ENCODE measurements around the gene FOXA1. TPM values are rescaled to one million over a fixed set of nuclear protein-coding genes. Genes with fewer than 3 reads are reported as not detected.

FOXA1 gene
- total and polyA plus RNA-seq, 2 donors (not counting 1 experiment from before 2014, with no cell fraction given) = not detected

GRCh38 chr14:37580146-37580545, 14.9 kb downstream of the FOXA1 start:
- no peak for TF ChIP-seq CTCF (IDR thresholded peaks at IDR 0.05)
- no peak for TF ChIP-seq EZH2 (IDR thresholded peaks at IDR 0.05; ENCODE audit: borderline replicate concordance, insufficient read depth, low read depth, low read length, poor library complexity, severe bottlenecking)
- Histone ChIP-seq H4K20me1 (ENCODE audit: control insufficient read depth, insufficient read depth, low read length, poor library complexity, severe bottlenecking) (no peaks in the 10 kb centered on the region), H3K4me3 (ENCODE audit: control extremely low read depth in 1 of 5, extremely low read depth in 1 of 5, insufficient read depth in 1 of 5, low read depth in 2 of 5, low read length in 4 of 5) (no peak overlapping the region), H2AFZ (ENCODE audit: insufficient read depth, low read depth, low read length, poor library complexity, severe bottlenecking) (no peak overlapping the region), H3K27me3 (replicated peaks in 1 of 4; ENCODE audit: control extremely low read depth in 1 of 4, control insufficient read depth in 3 of 4, insufficient read depth in 4 of 4, low read length in 3 of 4) (peaks cover 0 to 12% (median 3%) of the 10 kb centered on the region in 4 experiments), H3K4me1 (ENCODE audit: control insufficient read depth in 2 of 2, insufficient read depth in 2 of 2, low read length in 2 of 2) (no peaks in the 10 kb centered on the region), H3K36me3 (replicated peaks in 1 of 2; ENCODE audit: control extremely low read depth in 1 of 2, control insufficient read depth in 1 of 2, extremely low read depth in 1 of 2, insufficient read depth in 2 of 2, low read length in 1 of 2) (no peaks in the 10 kb centered on the region), H3K9ac (ENCODE audit: low read length) (no peak overlapping the region), H3K4me2 (replicated peaks; ENCODE audit: low read depth, low read length, poor library complexity, severe bottlenecking) (no peak overlapping the region), H3K9me3 (ENCODE audit: control extremely low read depth in 1 of 3, control insufficient read depth in 2 of 3, insufficient read depth in 1 of 3, low read length in 2 of 3) (peaks cover 0 to 18% (median 0%) of the 10 kb centered on the region in 3 donors), H3K27ac (ENCODE audit: low read length in 2 of 2) (no peak overlapping the region), H3K79me2 (ENCODE audit: control insufficient read depth, insufficient read depth, low read length) (no peaks in the 10 kb centered on the region)
- Mint-ChIP-seq H3K27me3 (peaks cover 18% of the 10 kb centered on the region), H3K9me3 (ENCODE audit: insufficient read depth) (no peaks in the 10 kb centered on the region), H3K4me1 (no peaks in the 10 kb centered on the region), H3K4me3 (no peak overlapping the region), H3K27ac (no peak overlapping the region)
- POLR2A ChIA-PET = no interaction called here
- DNase-seq (no peak), ATAC-seq (ENCODE audit: low read depth) (no peak)
- 100% methylated on average over 1 of the region's 2 CpGs for WGBS (ENCODE audit: insufficient coverage)
- intact Hi-C loops (cut with micrococcal nuclease) = no loop called here
- CTCF ChIA-PET = no interaction called here

- no peak overlapping the region for H2AFZ ChIP-seq (ENCODE audit: insufficient read depth, low read depth, low read length, poor library complexity, severe bottlenecking)
- H4K20me1 ChIP-seq (ENCODE audit: control insufficient read depth, insufficient read depth, low read length, poor library complexity, severe bottlenecking) = no peaks in the 10 kb centered on the region
- H3K27ac Mint-ChIP-seq = no peak overlapping the region
- no peak overlapping the region for H3K4me3 Mint-ChIP-seq
- no peak overlapping the region for H3K4me3 ChIP-seq (ENCODE audit: control extremely low read depth in 1 of 5, extremely low read depth in 1 of 5, insufficient read depth in 1 of 5, low read depth in 2 of 5, low read length in 4 of 5)
- CTCF ChIA-PET = no interaction called here
- POLR2A ChIA-PET = no interaction called here
- TF ChIP-seq EZH2 (IDR thresholded peaks at IDR 0.05; ENCODE audit: borderline replicate concordance, insufficient read depth, low read depth, low read length, poor library complexity, severe bottlenecking) (no peak), CTCF (IDR thresholded peaks at IDR 0.05) (no peak)
- H3K4me2 ChIP-seq (replicated peaks; ENCODE audit: low read depth, low read length, poor library complexity, severe bottlenecking) = no peak overlapping the region
- H3K27me3 ChIP-seq (replicated peaks in 1 of 4; ENCODE audit: control extremely low read depth in 1 of 4, control insufficient read depth in 3 of 4, insufficient read depth in 4 of 4, low read length in 3 of 4) = peaks cover 0 to 5% (median 2%) of the 10 kb centered on the region in 4 experiments
- peaks cover 18% of the 10 kb centered on the region for H3K27me3 Mint-ChIP-seq
- H3K36me3 ChIP-seq (replicated peaks in 1 of 2; ENCODE audit: control extremely low read depth in 1 of 2, control insufficient read depth in 1 of 2, extremely low read depth in 1 of 2, insufficient read depth in 2 of 2, low read length in 1 of 2) = no peaks in the 10 kb centered on the region
- H3K9ac ChIP-seq (ENCODE audit: low read length) = no peak overlapping the region
- 74% methylated on average over 7 of the region's 9 CpGs for WGBS (ENCODE audit: insufficient coverage)
- H3K79me2 ChIP-seq (ENCODE audit: control insufficient read depth, insufficient read depth, low read length) = no peaks in the 10 kb centered on the region
- H3K9me3 Mint-ChIP-seq (ENCODE audit: insufficient read depth) = no peaks in the 10 kb centered on the region
- peaks cover 0 to 9% (median 0%) of the 10 kb centered on the region in 3 donors for H3K9me3 ChIP-seq (ENCODE audit: control extremely low read depth in 1 of 3, control insufficient read depth in 2 of 3, insufficient read depth in 1 of 3, low read length in 2 of 3)
- H3K4me1 ChIP-seq (ENCODE audit: control insufficient read depth in 2 of 2, insufficient read depth in 2 of 2, low read length in 2 of 2) = no peaks in the 10 kb centered on the region
- no peaks in the 10 kb centered on the region for H3K4me1 Mint-ChIP-seq
- ATAC-seq (ENCODE audit: low read depth) (no peak), DNase-seq (no peak)
- intact Hi-C loops (cut with micrococcal nuclease) = no loop called here
- no peak overlapping the region for H3K27ac ChIP-seq (ENCODE audit: low read length in 2 of 2)
Observed at GRCh38 chr14:37579274-37579673, 15.8 kb downstream of the FOXA1 start.
